Tibial nerve (tissue), 4 donors: Measurements from ENCODE around the gene MRTFB.

ENCODE experiments used
- CTCF ChIP-seq, 5 experiments: fragments of 200-600 bp in 3 of 5; fragments of 450-650 bp in 2 of 5; sonication (generic) in 3 of 5; IDR thresholded peaks; one replicate each; pipeline ENCODE4 v1.5.1; 2016 to 2019; ENCODE audit warnings: antibody characterized with exemption in 5 of 5, mild to moderate bottlenecking in 3 of 5, moderate library complexity in 2 of 5
- EP300 ChIP-seq, 2 donors: sonication (generic); formaldehyde crosslinking; IDR thresholded peaks; one replicate each; pipeline ENCODE4 v1.6.1; 2017; ENCODE audit warnings: antibody characterized with exemption in 2 of 2, mild to moderate bottlenecking in 1 of 2
- POLR2A ChIP-seq, 2 donors: fragments of 450-650 bp; IDR thresholded peaks; one replicate each; pipeline ENCODE4 v1.6.1; 2017; ENCODE audit warnings: antibody characterized with exemption in 2 of 2, mild to moderate bottlenecking in 2 of 2, moderate library complexity in 2 of 2

- no peak for TF ChIP-seq CTCF (IDR thresholded peaks at IDR 0.05)
- no peak for TF ChIP-seq POLR2A (IDR thresholded peaks at IDR 0.05)
- no peak for TF ChIP-seq EP300 (IDR thresholded peaks at IDR 0.05)
These were observed 169.8 kb downstream of the MRTFB start for GRCh38 chr16:14240964-14241363.
